KOPT-K1 (cell line): ENCODE results near the gene FBXW4.

Experiments
- H3K27ac ChIP-seq: fragments of 200-600 bp; sonication (generic); 2 replicates; pipeline ENCODE4 v1.5.1; 2016; ENCODE audit warnings: antibody characterized with exemption, mild to moderate bottlenecking, low read depth, low read length; ENCODE audit not compliant: poor library complexity, severe bottlenecking
- H3K36me3 ChIP-seq: fragments of 200-600 bp; sonication (generic); 2 replicates; pipeline ENCODE4 v1.5.1; 2017; ENCODE audit warnings: antibody characterized with exemption, mild to moderate bottlenecking, low read length, moderate library complexity; ENCODE audit not compliant: insufficient read depth
- H3K9me3 ChIP-seq: fragments of 200-600 bp; sonication (generic); 2 replicates; pipeline ENCODE4 v1.5.1; 2017; ENCODE audit warnings: antibody characterized with exemption, low read length, mild to moderate bottlenecking; ENCODE audit not compliant: insufficient read depth, poor library complexity, severe bottlenecking

FBXW4 gene

GRCh38 chr10:101624526-101625102, 70.4 kb downstream of the FBXW4 start:
- H3K27ac ChIP-seq, result no peak overlapping the region
- peaks cover 72% of the 10 kb centered on the region for H3K36me3 ChIP-seq
- no peaks in the 10 kb centered on the region for H3K9me3 ChIP-seq

GRCh38 chr10:101623528-101623927, 71.4 kb downstream of the FBXW4 start:
- peaks cover 77% of the 10 kb centered on the region for H3K36me3 ChIP-seq

GRCh38 chr10:101619983-101620382, 75.0 kb downstream of the FBXW4 start:
- Histone ChIP-seq H3K9me3 (no peaks in the 10 kb centered on the region), H3K36me3 (peaks cover 89% of the 10 kb centered on the region), H3K27ac (no peak overlapping the region)

More at GRCh38 chr10:101623528-101623927, 71.4 kb downstream of the FBXW4 start:
- Histone ChIP-seq H3K27ac (no peak overlapping the region), H3K9me3 (no peaks in the 10 kb centered on the region)

DNA sequence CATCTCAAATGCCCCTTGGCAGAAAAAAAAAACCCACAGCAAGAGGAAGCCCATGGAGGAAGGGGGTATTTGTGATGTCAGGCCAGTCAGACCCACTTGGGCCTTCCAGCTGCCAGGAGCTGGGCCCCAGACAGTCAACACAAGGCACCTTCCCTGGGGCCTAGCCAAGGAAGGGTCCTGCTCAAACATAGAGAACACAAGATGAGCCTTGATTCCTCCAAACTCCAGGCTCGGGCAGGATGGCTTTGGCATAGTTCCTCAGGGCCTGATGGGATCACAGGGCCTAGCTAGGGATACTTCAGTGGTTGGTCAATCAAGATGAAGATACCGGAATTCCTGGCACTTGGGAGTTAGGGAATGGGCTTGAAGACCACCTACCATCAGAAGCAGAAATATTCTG, 76.1 kb downstream of the FBXW4 start:
- H3K27ac ChIP-seq, result no peak overlapping the region
- no peaks in the 10 kb centered on the region for H3K9me3 ChIP-seq
- peaks cover 78% of the 10 kb centered on the region for H3K36me3 ChIP-seq

GRCh38 chr10:101617824-101618568, 77.0 kb downstream of the FBXW4 start:
- H3K27ac ChIP-seq, result no peak overlapping the region
- peaks cover 69% of the 10 kb centered on the region for H3K36me3 ChIP-seq
- no peaks in the 10 kb centered on the region for H3K9me3 ChIP-seq

DNA sequence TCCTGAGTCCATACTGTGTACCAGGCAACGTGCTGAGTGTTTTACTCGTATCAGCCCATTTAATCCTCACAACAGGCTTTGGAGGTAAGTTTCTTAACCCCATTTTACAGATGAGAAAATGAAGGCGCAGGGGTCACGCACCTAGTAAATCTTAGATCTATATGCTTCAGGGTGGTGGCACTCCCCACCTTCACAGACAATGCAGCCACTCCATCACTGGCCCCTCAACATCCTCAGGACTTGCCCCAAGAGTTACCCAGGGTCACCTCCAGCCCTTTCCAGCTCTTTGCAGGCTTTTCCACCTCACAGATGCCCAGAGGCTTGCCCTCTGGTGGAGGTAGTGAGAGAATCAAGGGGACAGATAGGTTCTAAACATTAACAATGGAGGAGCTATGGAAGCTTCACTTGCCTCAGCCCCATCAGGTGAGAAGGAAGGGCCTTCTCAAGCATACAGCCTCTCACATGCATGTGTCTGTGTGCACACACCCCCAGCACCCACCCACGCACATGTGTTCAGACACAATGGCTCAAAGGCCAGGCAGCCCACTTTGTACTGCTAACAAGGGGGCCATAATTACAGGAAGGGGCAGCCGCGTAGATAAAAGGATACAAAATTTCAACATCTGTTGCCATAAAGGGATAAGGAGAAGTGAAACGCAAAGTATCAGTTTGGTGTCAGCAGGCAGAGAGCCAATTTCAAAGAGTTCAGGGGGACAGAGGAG, 77.7 kb downstream of the FBXW4 start:
- H3K9me3 ChIP-seq, result no peaks in the 10 kb centered on the region
- no peak overlapping the region for H3K27ac ChIP-seq
- H3K36me3 ChIP-seq, result peaks cover 64% of the 10 kb centered on the region

GRCh38 chr10:101616415-101617101, 78.4 kb downstream of the FBXW4 start:
- H3K36me3 ChIP-seq, result peaks cover 63% of the 10 kb centered on the region
- no peaks in the 10 kb centered on the region for H3K9me3 ChIP-seq
- H3K27ac ChIP-seq, result no peak overlapping the region

GRCh38 chr10:101615525-101616116, 79.3 kb downstream of the FBXW4 start:
- Histone ChIP-seq H3K27ac (no peak overlapping the region), H3K36me3 (peaks cover 63% of the 10 kb centered on the region), H3K9me3 (no peaks in the 10 kb centered on the region)

DNA sequence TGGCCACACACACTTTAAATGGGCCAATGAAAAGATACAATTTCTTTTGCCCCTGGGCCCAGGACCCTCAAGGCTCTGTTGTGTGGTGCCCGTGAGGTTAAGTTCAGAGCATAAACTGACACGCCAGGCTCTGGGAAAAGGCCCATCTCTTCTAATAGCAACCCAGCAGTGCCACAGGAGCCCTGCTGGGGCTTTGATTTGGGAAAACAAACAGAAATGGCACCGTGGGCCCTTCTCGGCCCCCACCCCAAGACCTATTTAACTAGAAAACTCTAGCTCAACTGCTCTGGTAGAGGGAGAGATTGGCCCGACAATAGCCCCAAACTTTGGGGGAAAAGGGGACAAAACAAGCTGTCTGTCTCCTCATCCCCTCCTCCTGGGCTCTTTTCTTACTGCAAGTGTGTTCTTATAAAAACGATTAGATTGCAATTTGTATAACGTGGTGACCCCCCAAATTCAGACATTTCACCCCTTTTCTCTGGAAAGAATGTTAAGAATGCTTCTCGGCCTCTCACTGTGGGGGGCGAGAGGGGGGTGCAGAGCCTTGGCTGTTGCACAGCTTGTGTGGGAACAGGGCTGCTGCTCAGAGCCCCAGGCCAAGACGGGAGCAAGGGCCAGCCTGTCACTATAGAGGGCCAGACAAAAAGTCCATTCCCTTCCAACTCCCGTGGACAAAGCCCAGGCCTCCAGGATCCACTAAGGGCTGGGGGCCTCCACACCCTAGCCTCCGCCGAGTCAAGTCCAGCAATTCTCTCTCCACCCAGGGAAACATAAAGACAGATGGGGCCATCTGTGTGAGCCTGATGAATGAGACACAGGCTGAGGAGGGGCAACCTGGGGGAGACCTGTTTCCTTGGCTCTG, 80.1 kb downstream of the FBXW4 start:
- Histone ChIP-seq H3K36me3 (peaks cover 63% of the 10 kb centered on the region), H3K27ac (no peak overlapping the region)

GRCh38 chr10:101613646-101614045, 81.3 kb downstream of the FBXW4 start:
- Histone ChIP-seq H3K27ac (no peak overlapping the region), H3K9me3 (no peaks in the 10 kb centered on the region), H3K36me3 (peaks cover 63% of the 10 kb centered on the region)

More for the DNA sequence above, 80.1 kb downstream of the FBXW4 start:
- H3K9me3 ChIP-seq, result no peaks in the 10 kb centered on the region

GRCh38 chr10:101612872-101613271, 82.1 kb downstream of the FBXW4 start:
- H3K27ac ChIP-seq, result no peak overlapping the region
- no peaks in the 10 kb centered on the region for H3K9me3 ChIP-seq
- H3K36me3 ChIP-seq, result peaks cover 65% of the 10 kb centered on the region

- peaks cover 67% of the 10 kb centered on the region for H3K36me3 ChIP-seq
- no peak overlapping the region for H3K27ac ChIP-seq
- H3K9me3 ChIP-seq, result no peaks in the 10 kb centered on the region
Observed at GRCh38 chr10:101612086-101612485, 82.9 kb downstream of the FBXW4 start.

DNA sequence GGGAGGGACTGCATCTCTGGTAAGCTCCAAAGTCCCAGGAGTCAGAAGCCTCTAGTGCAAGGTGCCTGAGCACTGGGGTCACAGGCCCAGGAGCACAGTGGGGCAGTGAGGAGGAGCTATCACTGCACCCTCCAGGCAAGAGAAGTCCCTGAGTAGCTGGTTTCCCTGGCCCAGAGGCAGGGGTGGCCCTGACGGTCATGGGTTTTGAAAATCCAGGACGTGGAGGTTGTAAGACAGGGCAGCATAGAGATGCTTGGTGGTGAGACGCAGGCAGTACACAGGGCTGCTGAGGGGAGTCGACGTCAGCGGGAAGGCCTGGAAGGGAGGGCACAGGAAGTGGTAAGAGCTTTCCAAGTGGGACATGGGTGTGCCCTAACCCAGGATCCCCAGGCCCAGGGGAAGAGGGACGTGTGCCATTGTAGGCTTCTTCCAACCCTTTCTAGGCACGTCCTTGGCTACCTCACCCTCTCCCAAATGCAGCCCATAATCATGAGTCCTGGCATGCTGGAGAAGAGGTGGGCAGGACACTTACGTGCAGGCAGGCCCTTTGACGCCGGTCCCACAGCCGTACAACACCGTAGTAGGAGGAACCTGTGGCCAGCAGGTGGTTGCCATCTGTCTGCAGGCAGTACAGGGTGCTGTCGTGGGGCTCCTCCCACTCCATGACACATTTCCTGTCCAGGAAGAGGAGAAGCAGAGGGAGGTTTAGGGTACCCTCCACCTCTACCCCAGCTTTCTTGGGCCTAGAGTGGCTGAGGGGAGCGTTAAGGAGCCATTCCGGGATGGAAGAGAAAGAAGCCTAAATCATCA, 83.7 kb downstream of the FBXW4 start:
- no peak overlapping the region for H3K27ac ChIP-seq
- H3K36me3 ChIP-seq, result peaks cover 63% of the 10 kb centered on the region
- H3K9me3 ChIP-seq, result no peaks in the 10 kb centered on the region
